H1 (cell line): Measurements from ENCODE around the gene NR2E1. TPM values are rescaled to one million over a fixed set of nuclear protein-coding genes. Genes with fewer than 3 reads are reported as not detected.

Experiments used
- polyA plus RNA-seq, 7 experiments: library from polyadenylated mRNA; depleted of rRNA in 3 of 7; stranded (reverse) in 5 of 7; unstranded in 2 of 7; fragments of >200 nt in 5 of 7; fragments of 200-250 nt in 2 of 7; gene quantifications; 1 replicate in 5 of 7; 2 replicates in 1 of 7; 4 replicates in 1 of 7; pipeline versions ENCODE4 v1.2.1 to v1.2.3, GENCODE V29; 2011 to 2013; ENCODE audit warnings: missing spikeins in 2 of 7, mixed read lengths in 2 of 7
- total RNA-seq: library from RNA; stranded (reverse); fragmentation: NEBNext Ultra II Directional; extraction: Animal tissue kit (Norgen Biotek cat#: 25700); gene quantifications from 2 replicates; pipeline ENCODE4 v1.2.1, GENCODE V29; 2021
- TF ChIP-seq, protein P1 (sequence below): IDR thresholded peaks from 2 replicates; pipeline ENCODE4 v1.6.1; 2012; ENCODE audit warnings: inconsistent platforms

NR2E1 gene
- total and polyA plus RNA-seq, 2 of the 8 experiments (the other 6 are each of a cell fraction or from before 2014, with no cell fraction given), result not detected

DNA sequence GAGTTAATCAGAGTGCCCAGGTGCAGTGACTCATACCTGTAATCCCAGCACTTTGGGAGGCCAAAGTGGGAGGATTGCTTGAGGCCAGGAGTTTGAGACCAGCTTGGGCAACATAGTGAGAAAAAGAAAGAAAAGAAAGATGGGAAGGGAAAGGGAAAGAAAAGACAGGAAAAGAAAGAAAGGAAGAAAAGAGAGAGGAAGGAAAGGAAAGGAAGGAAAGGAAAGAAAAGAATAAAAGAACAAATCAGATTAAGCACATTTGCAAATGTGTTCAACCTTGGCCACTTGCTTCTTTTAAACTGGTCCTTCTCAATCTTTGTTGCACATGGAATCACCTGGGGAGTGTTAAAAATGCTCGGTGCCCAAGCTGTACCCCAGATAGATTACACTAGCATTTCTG lies 28.0 kb downstream of the NR2E1 start (continued):
- TF ChIP-seq, protein P1, sequence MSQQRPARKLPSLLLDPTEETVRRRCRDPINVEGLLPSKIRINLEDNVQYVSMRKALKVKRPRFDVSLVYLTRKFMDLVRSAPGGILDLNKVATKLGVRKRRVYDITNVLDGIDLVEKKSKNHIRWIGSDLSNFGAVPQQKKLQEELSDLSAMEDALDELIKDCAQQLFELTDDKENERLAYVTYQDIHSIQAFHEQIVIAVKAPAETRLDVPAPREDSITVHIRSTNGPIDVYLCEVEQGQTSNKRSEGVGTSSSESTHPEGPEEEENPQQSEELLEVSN, result no peak
